Heart right ventricle (tissue), 16 donors: Measurements from ENCODE around the gene FERMT1. TPM values are rescaled to one million over a fixed set of nuclear protein-coding genes. Genes with fewer than 3 reads are reported as not detected.

Experiments used
- ATAC-seq, 8 donors: fragments of 200-7000 bp; cut with Tn5 transposase; one replicate each; pipeline ENCODE4 v1.9.1; 2020; ENCODE audit warnings: mild to moderate bottlenecking in 8 of 8, moderate library complexity in 8 of 8, moderate number of reproducible peaks in 1 of 8
- DNase-seq, 2 donors: peaks; one replicate each; pipeline ENCODE4 v3.0.0-alpha.2; 2020
- H3K27ac ChIP-seq, 10 donors: fragments of 200-600 bp; sonication (generic) in 2 of 10; one replicate each; pipeline versions ENCODE4 v1.5.0 to v1.8.0; 2020 to 2022; ENCODE audit warnings: mild to moderate bottlenecking in 3 of 10
- H3K27me3 ChIP-seq, 7 donors: fragments of 200-600 bp; one replicate each; pipeline ENCODE4 v1.8.0; 2021 to 2022; ENCODE audit warnings: mild to moderate bottlenecking in 2 of 7
- H3K36me3 ChIP-seq, 9 donors: fragments of 200-600 bp; sonication (generic) in 1 of 9; one replicate each; pipeline versions ENCODE4 v1.5.0 to v1.8.0; 2020 to 2022; ENCODE audit warnings: mild to moderate bottlenecking in 2 of 9
- H3K4me1 ChIP-seq, 9 donors: fragments of 200-600 bp; sonication (generic) in 1 of 9; one replicate each; pipeline versions ENCODE4 v1.5.0 to v1.8.0; 2020 to 2022; ENCODE audit warnings: mild to moderate bottlenecking in 4 of 9
- H3K4me3 ChIP-seq, 10 donors: fragments of 200-600 bp; sonication (generic) in 2 of 10; one replicate each; pipeline versions ENCODE4 v1.5.0 to v1.8.0; 2020 to 2022; ENCODE audit warnings: mild to moderate bottlenecking in 7 of 10, moderate library complexity in 2 of 10
- H3K9me3 ChIP-seq, 11 donors: fragments of 200-600 bp in 10 of 11; sonication (generic) in 2 of 11; one replicate each; pipeline versions ENCODE4 v1.5.0 to v1.8.0; 2013 to 2022; ENCODE audit warnings: mild to moderate bottlenecking in 2 of 11, control low read depth in 1 of 11, moderate library complexity in 1 of 11
- WGBS, 2 donors: extraction: QIAGEN DNeasy Blood & Tissue Kit; methylation state at CpG; one replicate each; pipeline ENCODE4 v1.1.7; 2013; ENCODE audit warnings: inconsistent platforms in 1 of 2; 5-methylcytosine and 5-hydroxymethylcytosine counted together
- intact Hi-C, 10 donors: fragments of 100-400 bp; cut with DNase I; formaldehyde crosslinking; loops; one replicate each; pipeline versions ENCODE4 v1.11.1 to v1.14.2; 2022
- polyA plus RNA-seq, 2 donors: library from polyadenylated mRNA; stranded (reverse); fragments of 200-250 nt; gene quantifications; one replicate each; pipeline ENCODE4 v1.2.3, GENCODE V29; 2013
- total RNA-seq, 10 donors: library from RNA; stranded (reverse); fragmentation: NEBNext Ultra II Directional in 3 of 10; extraction: Animal tissue kit (Norgen Biotek cat#: 25700) in 3 of 10; gene quantifications; one replicate each; pipeline versions ENCODE4 v1.2.1 to v1.2.4, GENCODE V29; 2021 to 2023
- TF ChIP-seq, protein P1 (sequence below), 9 donors: fragments of 200-600 bp; sonication (generic) in 2 of 9; IDR thresholded peaks; one replicate each; pipeline versions ENCODE4 v1.5.0 to v1.8.0; 2021 to 2022; ENCODE audit warnings: antibody characterized with exemption in 9 of 9, mild to moderate bottlenecking in 5 of 9, moderate library complexity in 1 of 9
- donor health status: Arrhythmogenic right ventricular cardiomyopathy.
- donor health status: ischemic (EF 13 %, LVEDD 7.1; RV severe dilation, severe dysfunction).
- donor health status: healthy with polysubstance abuse.
- donor health status: DM: no; HTN: yes; CAD: no.
- donor health status: DM: no; HTN: no; CAD: no.
- donor health status: ischemic (EF 25% LVEDD 6.9; RV normal size, moderate dysfunction).
- donor health status: ischemic (EF 25% LVEDD 5.7; RV mildly dilated, moderate dysfunction).
- donor health status: healthy.
- donor health status: DM: yes; HTN: yes; CAD: no.
- donor health status: Ischemic cardiomyopathy.
- donor health status: ischemic (EF 35%, LVEDD 5.7; RV mildly dilated, moderate dysfunction).
- donor health status: nonischemic (EF 11% LVEDD 7.7; RV severe dilation, severe dysfunction).
- donor health status: DM: yes; HTN: yes; CAD: no.
- donor health status: PGD.
- donor health status: ischemic (EF 29% LVEDD 5.4; RV normal size, mild dysfunction).
- donor health status: nonischemic (EF 23%, LVEDD 6.1; RV moderate dilation, normal function).

The FERMT1 gene
- total and polyA plus RNA-seq, 12 donors: 0.03 to 2.2 (median 1.3) TPM

DNA sequence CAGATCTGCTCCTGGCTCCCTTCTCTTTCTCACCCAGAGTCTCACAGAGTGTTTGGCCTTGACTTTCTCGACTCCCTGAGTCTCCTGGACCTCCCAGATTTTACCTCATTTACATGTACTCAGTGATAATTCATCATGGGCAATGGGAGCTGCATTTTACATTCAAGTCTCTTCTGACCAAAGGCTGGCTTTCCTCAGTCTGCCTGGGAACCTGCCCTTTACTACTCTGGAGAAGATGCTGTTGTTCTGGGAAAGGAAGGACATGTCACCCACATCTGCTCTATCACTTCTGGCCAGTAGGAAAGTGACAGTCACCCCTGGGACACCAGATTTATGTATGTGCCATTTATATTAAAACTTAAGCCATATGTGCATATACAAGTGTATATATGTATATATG, 76.4 kb downstream of the FERMT1 start:
- H3K27ac ChIP-seq: no peak overlapping the region
- TF ChIP-seq, protein P1, sequence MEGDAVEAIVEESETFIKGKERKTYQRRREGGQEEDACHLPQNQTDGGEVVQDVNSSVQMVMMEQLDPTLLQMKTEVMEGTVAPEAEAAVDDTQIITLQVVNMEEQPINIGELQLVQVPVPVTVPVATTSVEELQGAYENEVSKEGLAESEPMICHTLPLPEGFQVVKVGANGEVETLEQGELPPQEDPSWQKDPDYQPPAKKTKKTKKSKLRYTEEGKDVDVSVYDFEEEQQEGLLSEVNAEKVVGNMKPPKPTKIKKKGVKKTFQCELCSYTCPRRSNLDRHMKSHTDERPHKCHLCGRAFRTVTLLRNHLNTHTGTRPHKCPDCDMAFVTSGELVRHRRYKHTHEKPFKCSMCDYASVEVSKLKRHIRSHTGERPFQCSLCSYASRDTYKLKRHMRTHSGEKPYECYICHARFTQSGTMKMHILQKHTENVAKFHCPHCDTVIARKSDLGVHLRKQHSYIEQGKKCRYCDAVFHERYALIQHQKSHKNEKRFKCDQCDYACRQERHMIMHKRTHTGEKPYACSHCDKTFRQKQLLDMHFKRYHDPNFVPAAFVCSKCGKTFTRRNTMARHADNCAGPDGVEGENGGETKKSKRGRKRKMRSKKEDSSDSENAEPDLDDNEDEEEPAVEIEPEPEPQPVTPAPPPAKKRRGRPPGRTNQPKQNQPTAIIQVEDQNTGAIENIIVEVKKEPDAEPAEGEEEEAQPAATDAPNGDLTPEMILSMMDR (IDR thresholded peaks at IDR 0.05): no peak
- intact Hi-C loops: no loop called here
- H3K4me3 ChIP-seq: no peak overlapping the region
- ATAC-seq (no peak), DNase-seq (no peak)
- peaks cover 0 to 1% (median 0%) of the 10 kb centered on the region in 9 donors for H3K4me1 ChIP-seq
- no peaks in the 10 kb centered on the region for H3K9me3 ChIP-seq
- WGBS, 2 donors: 67 to 78% methylated on average over 1 of the region's 1 CpG
- peaks cover 0 to 14% (median 0%) of the 10 kb centered on the region in 9 donors for H3K36me3 ChIP-seq
- H3K27me3 ChIP-seq: peaks cover 0 to 11% (median 5%) of the 10 kb centered on the region in 7 donors

DNA sequence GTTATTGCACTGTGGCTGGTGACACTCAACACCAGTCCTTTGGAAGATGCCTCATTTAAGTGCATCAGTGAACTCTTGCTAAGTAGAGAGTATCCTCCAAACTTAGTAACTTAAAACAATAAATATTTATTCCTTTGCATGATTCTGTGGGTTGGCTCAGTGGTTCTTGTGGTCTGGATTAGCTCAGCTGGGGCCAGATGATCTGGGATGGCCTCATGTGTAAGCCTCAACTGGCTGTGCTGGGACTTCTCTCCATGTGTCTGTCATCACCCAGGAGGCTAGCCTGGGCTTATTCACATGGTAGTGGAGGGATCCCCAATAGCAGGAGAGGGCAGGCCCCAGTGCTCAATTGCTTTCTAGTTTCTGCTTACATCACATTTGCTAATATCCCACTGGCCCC, 77.3 kb downstream of the FERMT1 start:
- Histone ChIP-seq H3K4me3 (no peak overlapping the region), H3K4me1 (no peaks in the 10 kb centered on the region), H3K36me3 (peaks cover 0 to 23% (median 8%) of the 10 kb centered on the region in 9 donors), H3K9me3 (no peaks in the 10 kb centered on the region), H3K27ac (no peak overlapping the region), H3K27me3 (peaks cover 0 to 2% (median 0%) of the 10 kb centered on the region in 7 donors)
- ATAC-seq (no peak), DNase-seq (no peak)
- intact Hi-C loops: no loop called here
- TF ChIP-seq, protein P1 (IDR thresholded peaks at IDR 0.05): no peak

DNA sequence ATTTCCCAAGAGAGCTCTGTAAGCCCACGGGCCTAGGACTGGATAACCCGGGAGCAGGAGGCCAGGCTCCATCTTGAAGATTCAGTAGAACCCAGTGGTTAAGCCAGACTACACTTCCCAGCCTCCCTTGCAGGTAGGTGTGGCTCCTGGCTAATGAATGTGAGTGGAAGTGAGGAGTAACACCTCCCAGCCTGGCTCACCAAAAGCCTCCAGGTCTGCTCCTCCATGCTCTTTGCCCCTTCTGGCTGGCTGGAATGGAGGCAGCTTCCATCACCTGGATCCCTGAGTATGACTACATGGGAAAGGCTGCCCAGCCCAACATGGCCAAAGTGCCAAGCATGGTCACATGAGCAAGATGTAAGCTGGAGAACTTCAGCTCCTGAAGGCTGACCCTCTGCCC, 78.7 kb downstream of the FERMT1 start:
- no peak for DNase-seq
- no peaks in the 10 kb centered on the region for H3K9me3 ChIP-seq
- H3K36me3 ChIP-seq: peaks cover 0 to 37% (median 13%) of the 10 kb centered on the region in 9 donors
- peak in 1 of 8 donors; percentile 16 for ATAC-seq
- no peaks in the 10 kb centered on the region for H3K27me3 ChIP-seq
- no peak overlapping the region for H3K27ac ChIP-seq
- TF ChIP-seq, protein P1 (IDR thresholded peaks at IDR 0.05): no peak
- 65 to 73% methylated on average over 2 of the region's 2 CpGs for WGBS, 2 donors
- intact Hi-C loops: no loop called here
- peaks cover 0 to 2% (median 0%) of the 10 kb centered on the region in 9 donors for H3K4me1 ChIP-seq
- H3K4me3 ChIP-seq: no peak overlapping the region

DNA sequence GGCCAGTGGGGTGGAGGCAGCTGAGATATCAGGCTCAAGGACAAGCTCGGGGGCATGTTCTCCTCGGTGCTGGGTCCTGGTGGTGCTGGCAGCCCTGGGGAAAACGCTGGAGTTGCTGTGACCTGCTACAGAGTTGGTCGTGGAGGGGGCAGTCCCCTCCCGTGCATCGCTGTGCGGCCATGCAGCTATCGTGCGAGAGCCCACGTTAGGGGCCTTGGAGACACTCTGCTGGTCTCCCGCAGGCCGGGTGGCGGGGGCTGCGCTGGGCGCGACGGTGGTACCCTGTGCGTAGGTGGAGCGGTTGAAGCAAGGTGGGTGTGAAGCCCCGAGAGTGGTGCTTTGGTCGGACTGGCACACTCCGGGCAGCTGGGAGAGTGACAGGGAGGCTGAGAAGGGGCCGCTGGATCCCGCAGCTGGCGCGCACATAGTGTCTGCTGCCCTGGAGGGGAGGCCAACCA, 81.0 kb downstream of the FERMT1 start:
- DNase-seq (no peak), ATAC-seq (peak in 2 of 8 donors; percentile 7 to 24)
- intact Hi-C loops: no loop called here
- Histone ChIP-seq H3K36me3 (peaks cover 0 to 57% (median 13%) of the 10 kb centered on the region in 9 donors), H3K4me1 (peaks cover 0 to 19% (median 0%) of the 10 kb centered on the region in 9 donors), H3K27ac (no peak overlapping the region), H3K4me3 (no peak overlapping the region), H3K27me3 (no peaks in the 10 kb centered on the region), H3K9me3 (no peaks in the 10 kb centered on the region)
- WGBS, 2 donors: 85 to 88% methylated on average over 26 of the region's 26 CpGs
- TF ChIP-seq, protein P1 (IDR thresholded peaks at IDR 0.05): no peak
